ENCODE data around the gene HSBP1L1.

The HSBP1L1 gene

GRCh38 chr18:79930020-79930642, 34.3 kb upstream of the HSBP1L1 start:
- no peak for DNase-seq (ENCODE audit: low read depth in 3 of 3)

DNA sequence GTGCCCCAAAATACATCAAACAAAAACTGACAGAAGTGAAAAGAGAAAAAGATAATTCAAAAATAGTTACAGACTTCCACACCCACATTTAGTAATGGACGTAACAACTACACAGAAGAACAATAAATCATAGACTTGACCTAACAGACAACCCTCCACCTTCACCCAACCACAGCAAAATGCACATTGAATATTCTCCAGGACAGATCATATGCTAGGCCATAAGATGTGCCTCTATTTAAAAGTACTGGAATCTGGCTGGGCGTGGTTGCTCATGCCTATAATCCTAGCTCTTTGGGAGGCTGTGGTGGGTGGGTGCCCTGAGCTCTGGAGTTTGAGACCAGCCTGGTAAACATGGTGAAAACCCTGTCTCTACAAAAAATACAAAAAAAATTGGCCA, 33.0 kb upstream of the HSBP1L1 start:
- no peak for DNase-seq (ENCODE audit: low read depth in 3 of 3)

- no peak for DNase-seq (ENCODE audit: low read depth in 3 of 3)
Observed at GRCh38 chr18:79932907-79933306, 31.5 kb upstream of the HSBP1L1 start.

DNA sequence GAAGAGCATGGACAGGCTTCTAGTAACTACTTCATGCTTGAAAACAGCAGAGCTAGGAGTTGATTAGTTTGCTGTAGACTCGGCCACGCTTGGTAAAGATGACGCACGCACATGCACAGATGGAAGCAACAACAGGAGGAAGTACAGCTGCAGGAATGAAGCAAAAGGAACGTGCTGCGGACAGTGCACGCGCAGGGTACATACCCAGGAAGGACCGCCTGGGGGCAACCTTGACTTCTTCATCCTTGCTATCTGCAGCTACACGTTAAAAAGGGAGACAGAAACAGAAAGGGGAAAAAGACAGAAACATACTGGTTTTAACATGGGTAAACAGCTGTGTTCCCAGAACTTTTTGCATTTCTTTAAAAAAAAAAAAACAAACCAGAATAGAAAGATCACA, 30.7 kb upstream of the HSBP1L1 start:
- DNase-seq (ENCODE audit: low read depth in 3 of 3): no peak

DNA sequence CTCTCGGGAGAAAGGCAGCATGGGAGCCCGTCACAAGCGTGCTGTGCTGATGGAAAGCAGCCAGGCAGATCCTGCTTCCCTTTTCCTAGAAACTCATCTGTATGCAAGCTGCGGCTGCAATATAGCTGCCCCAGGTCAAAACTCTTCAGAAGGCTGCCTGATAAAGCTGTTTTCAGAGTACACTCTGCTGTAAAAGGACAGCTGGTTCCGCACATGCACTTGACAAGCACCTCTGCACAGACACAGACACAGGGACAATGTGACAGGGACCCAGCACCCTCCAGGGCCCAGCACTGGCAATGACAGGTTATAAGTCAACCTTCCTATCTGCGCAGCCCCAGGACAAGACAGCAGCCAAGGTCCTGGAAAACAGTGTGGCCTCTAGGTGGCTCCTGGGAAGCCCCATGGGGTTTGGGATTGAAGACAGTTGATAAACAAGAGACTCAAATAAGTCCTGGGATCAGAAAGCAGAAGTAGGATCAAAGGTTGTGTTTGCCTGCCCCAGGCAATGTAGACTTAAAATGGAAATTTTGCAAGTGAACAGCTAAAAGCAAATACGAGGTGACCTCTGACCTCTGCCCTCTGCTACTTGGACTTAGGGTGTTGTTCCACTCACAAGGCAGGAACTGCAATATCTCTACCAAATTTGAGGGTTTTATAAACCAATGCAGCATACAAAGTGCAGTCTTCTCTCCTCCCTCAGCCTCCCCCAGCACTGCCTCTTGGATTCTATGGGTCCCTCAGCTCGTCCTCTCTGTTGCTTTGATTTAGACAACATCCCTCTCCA, 29.9 kb upstream of the HSBP1L1 start:
- DNase-seq (ENCODE audit: low read depth in 3 of 3): no peak

- no peak for DNase-seq (ENCODE audit: low read depth in 3 of 3)
Observed at GRCh38 chr18:79935098-79935480, 29.4 kb upstream of the HSBP1L1 start.

- DNase-seq (ENCODE audit: low read depth in 3 of 3): no peak
Observed at GRCh38 chr18:79935499-79935898, 28.9 kb upstream of the HSBP1L1 start.

DNA sequence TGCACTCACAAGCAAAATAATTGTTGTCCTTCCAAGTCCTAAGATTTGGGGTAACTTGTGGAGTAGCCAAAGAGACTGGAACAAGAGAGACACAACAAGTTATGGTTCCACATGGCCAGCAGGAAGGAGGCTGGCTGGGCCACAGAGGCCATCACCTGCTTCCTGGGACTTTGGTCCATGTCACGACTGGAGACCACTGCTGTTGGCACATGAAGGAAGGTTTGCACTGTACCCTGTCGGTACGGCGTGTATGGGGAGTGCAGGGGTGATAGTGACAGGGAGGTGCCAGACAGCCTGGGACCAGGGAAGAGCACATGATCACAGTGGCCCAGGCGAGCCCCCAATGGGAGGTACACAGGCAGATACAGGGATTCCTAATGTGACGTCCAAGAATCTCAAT, 28.5 kb upstream of the HSBP1L1 start:
- no peak for DNase-seq (ENCODE audit: low read depth in 3 of 3)

DNA sequence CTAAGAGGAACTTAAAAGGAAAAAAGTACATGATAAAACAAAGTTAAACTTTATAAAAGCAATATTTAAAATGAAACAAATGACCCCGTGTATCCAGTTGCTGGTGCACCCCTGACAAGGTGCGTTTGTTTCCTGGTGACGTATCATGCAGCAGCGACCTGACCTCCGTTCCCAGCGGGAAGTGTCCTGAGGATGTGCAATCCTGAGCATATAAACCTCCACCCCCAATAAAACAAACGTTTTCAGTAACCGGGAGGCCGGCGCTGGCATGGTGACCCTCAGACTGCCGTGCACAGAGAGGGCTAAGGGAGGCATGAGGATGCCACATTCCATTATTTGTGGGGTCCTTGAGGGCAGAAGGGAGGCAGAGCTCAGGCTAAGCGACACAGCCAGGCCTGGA, 27.8 kb upstream of the HSBP1L1 start:
- no peak for DNase-seq (ENCODE audit: low read depth in 3 of 3)

DNA sequence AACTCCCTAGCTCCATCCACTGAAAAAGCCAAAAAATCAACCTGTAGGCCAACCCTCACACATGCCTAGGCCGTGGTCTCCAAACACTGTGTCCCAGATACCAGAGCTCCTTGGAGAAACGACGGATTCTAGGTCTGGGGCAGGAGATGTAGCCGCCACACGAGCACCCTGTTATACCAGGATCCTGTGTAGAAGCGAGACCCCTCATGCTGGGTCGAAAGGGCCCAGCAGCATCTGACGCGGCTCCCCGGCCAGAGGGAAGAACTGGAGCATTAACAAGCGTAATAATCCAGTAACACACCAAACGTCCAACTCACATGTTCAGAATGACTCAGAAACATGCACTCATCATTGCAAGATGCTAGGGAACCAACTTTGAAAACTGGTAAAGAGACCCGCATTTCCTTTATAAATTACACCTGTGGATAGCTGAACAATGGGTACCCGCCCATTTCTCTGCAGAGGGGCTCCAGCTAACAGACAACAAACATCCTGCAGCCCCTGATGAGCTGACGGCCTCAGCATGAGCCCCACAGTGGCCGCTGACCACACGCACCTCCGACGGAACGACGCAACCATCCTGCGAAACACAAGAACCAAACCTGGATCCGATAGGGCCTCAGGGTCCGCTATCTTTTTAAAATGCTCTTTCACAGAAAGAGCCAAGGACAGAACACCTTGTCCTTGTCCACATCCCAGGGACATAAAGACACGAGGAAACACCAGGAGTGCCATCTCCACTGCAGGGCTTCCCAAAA, 27.2 kb upstream of the HSBP1L1 start:
- no peak for DNase-seq (ENCODE audit: low read depth in 3 of 3)

DNA sequence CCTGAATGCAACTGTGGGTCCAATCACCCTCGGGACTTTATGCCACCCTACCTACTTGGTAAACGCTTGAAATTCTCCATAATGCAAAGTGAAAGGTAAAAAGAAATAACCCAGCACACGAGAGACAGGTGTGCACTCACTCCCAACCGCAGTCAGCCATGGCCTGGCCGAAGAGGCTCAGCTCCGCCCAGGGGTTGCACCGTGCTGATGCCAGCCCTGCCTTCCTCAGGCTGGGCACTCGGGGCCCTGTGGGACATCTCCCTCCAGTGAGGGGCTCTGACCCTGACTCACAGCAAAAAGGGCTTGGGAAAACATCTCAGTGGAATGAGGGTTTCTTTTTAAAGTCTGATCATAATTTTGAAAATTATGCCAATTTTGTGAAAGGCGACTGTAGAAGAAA, 26.2 kb upstream of the HSBP1L1 start:
- no peak for DNase-seq (ENCODE audit: low read depth in 3 of 3)

DNA sequence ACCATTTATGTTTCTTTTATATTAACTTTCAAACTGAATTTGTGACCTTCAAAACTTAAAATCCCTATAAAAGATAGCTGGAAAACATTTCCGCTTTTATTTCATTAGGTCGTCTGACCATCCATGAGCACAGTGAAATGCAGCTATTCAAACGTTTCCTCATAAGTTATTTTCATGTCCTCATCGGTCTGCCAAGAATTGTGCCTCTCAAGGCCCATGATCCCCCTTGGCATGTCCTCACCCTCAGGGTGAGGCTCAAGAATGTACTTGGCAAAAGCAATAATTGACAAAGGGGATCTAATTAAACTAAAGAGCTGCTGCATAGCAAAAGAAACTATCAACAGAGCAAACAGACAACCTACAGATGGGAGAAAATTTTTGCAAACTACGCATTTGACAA, 25.3 kb upstream of the HSBP1L1 start:
- DNase-seq (ENCODE audit: low read depth in 3 of 3): no peak

DNA sequence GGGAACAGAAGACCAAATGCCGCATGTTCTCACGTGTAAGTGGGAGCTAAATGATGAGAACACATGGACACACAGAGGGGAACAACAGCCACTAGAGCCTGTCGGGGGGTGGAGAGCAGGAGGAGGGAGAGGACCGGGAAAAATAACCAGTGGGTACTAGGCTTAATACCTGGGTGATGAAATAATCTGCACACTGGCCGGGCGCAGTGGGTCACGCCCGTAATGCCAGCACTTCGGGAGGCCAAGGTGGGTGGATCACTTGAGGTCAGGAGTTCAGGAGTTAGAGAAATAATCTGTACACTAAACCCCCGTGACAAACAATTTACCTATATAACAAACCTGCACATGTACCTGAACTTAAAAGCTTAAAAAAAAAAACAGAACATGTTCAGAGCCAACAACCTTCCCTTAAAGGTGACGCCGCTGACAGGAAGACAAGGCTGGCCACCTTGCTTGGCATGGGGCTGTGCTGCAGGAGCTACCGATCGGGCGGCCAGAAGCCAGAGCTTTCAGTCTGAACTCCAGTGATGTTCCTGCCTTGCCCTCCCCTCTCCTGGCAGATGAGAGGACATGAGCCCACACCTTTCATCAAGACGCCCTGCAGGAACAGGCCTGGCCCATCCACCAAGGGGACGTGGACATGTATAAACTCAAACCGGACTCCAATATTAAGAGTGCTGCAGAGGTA, 24.2 kb upstream of the HSBP1L1 start:
- DNase-seq (ENCODE audit: low read depth in 3 of 3): no peak

- DNase-seq (ENCODE audit: low read depth in 3 of 3): no peak
Observed at GRCh38 chr18:79940814-79941472, 23.5 kb upstream of the HSBP1L1 start.

GRCh38 chr18:79941473-79942119, 22.8 kb upstream of the HSBP1L1 start:
- no peak for DNase-seq (ENCODE audit: low read depth in 3 of 3)

DNA sequence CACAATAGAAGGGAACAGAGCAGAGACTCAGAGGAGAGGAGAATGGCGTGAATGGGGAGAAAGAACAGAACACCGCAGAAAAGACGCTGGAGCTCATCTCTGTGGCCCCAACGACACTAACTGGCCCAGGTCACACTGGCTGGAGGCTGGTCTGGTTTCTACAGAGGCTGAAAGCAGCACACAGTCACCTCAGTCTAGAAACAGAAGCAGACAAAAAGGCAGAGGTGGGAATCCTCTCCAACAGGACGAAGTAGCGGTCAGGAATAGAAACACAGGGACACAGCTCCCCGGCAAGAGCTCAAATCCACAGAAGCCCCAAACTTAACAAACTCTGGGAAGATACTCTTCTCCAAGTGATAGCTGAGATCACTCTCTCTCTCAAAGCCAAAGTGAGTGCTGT, 22.2 kb upstream of the HSBP1L1 start:
- no peak for DNase-seq (ENCODE audit: low read depth in 3 of 3)

GRCh38 chr18:79942786-79943607, 21.4 kb upstream of the HSBP1L1 start:
- DNase-seq (ENCODE audit: low read depth in 3 of 3): no peak

DNA sequence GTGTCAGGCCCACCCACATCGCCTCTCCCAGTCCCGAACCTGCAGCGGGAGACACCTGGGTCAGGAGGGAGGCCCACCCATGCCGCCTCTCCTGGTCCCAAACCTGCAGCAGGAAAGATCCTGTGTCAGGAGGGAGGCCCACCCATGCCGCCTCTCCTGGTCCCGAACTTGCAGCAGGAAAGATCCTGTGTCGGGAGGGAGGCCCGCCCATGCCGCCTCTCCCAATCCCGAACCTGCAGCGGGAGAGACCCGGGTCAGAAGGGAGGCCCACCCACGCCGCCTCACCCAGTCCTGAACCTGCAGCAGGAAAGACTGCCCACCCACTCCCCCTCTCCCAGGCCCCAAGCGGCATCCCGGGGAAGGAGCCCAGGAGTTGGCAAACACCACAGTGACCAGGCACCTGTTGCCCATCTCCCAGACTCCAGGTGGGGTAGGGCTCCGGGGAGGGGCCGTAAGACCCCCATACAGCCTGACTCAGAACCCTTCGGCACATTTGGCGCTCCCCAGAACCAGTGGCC, 20.8 kb upstream of the HSBP1L1 start:
- DNase-seq (ENCODE audit: low read depth in 3 of 3): no peak

GRCh38 chr18:79944126-79944731, 20.2 kb upstream of the HSBP1L1 start:
- no peak for DNase-seq (ENCODE audit: low read depth in 3 of 3)

DNA sequence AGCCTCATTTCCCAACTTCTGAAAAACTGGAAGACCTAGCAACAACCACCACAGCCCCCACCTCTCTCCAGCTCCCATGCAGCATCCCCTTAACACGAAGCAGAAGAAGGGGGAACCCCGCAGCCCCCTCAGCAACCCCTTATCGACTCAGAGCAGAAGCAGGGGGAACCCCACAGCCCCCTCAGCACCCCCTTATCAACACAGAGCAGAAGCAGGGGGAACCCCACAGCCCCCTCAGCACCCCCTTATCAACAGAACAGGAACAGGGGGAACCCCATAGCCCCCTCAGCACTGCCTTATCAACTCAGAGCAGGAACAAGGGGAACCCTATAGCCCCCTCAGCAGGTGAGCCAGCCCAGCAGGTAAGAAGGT, 19.7 kb upstream of the HSBP1L1 start:
- DNase-seq (ENCODE audit: low read depth in 3 of 3): no peak
